H9 (cell line): ENCODE measurements around the gene LUZP1. TPM values are rescaled to one million over a fixed set of nuclear protein-coding genes. Genes with fewer than 3 reads are reported as not detected.

Experiments used
- DNase-seq: peaks from one replicate; pipeline ENCODE4 v3.0.0-alpha.2; 2017
- H2AFZ ChIP-seq: one replicate; pipeline ENCODE4 v1.6.1; 2013; ENCODE audit warnings: mild to moderate bottlenecking, low read length, control low read depth, moderate library complexity
- H2AK5ac ChIP-seq: 2 replicates; pipeline ENCODE4 v1.6.1; 2013; ENCODE audit warnings: low read length, control low read depth, mixed read lengths; ENCODE audit not compliant: insufficient read length
- H2BK120ac ChIP-seq: one replicate; pipeline ENCODE4 v1.6.1; 2013; ENCODE audit warnings: low read depth, mild to moderate bottlenecking, low read length, control low read depth, inconsistent platforms; ENCODE audit not compliant: poor library complexity, severe bottlenecking
- H2BK12ac ChIP-seq: 2 replicates; pipeline ENCODE4 v1.6.1; 2013; ENCODE audit warnings: low read length, control low read depth, mixed read lengths, low read depth; ENCODE audit not compliant: insufficient read length
- H2BK15ac ChIP-seq: 2 replicates; pipeline ENCODE4 v1.6.1; 2013; ENCODE audit warnings: low read depth, low read length, control low read depth
- H2BK20ac ChIP-seq: one replicate; pipeline ENCODE4 v1.6.1; 2013; ENCODE audit warnings: low read depth, mild to moderate bottlenecking, low read length, control low read depth, inconsistent platforms; ENCODE audit not compliant: poor library complexity, severe bottlenecking
- H2BK5ac ChIP-seq: 2 replicates; pipeline ENCODE4 v1.6.1; 2013; ENCODE audit warnings: low read length, control low read depth, mixed read lengths; ENCODE audit not compliant: insufficient read length
- H3K14ac ChIP-seq: 2 replicates; pipeline ENCODE4 v1.6.1; 2013; ENCODE audit warnings: low read length, control low read depth; ENCODE audit not compliant: insufficient read depth
- H3K18ac ChIP-seq: 2 replicates; pipeline ENCODE4 v1.6.1; 2013; ENCODE audit warnings: low read depth, mild to moderate bottlenecking, mixed read lengths, low read length, control low read depth; ENCODE audit not compliant: insufficient read length
- H3K23ac ChIP-seq: 2 replicates; pipeline ENCODE4 v1.6.1; 2013; ENCODE audit warnings: low read length, control low read depth, mixed read lengths, low read depth; ENCODE audit not compliant: insufficient read length
- H3K23me2 ChIP-seq: 2 replicates; pipeline ENCODE4 v1.6.1; 2013; ENCODE audit warnings: low read depth, mild to moderate bottlenecking, mixed read lengths, low read length, control low read depth; ENCODE audit not compliant: insufficient read length, poor library complexity, severe bottlenecking
- H3K27ac ChIP-seq: 2 replicates; pipeline ENCODE4 v1.5.1; 2013; ENCODE audit warnings: low read length, control low read depth, mixed read lengths, low read depth; ENCODE audit not compliant: insufficient read length
- H3K27me3 ChIP-seq: 2 replicates; pipeline ENCODE4 v1.6.1; 2013; ENCODE audit warnings: low read length, control low read depth, inconsistent platforms; ENCODE audit not compliant: insufficient read depth
- H3K4ac ChIP-seq: 2 replicates; pipeline ENCODE4 v1.6.1; 2013; ENCODE audit warnings: low read depth, mild to moderate bottlenecking, control low read depth, inconsistent platforms, low read length, moderate library complexity
- H3K4me1 ChIP-seq: 2 replicates; pipeline ENCODE4 v1.6.1; 2013; ENCODE audit warnings: low read length, control low read depth, inconsistent platforms; ENCODE audit not compliant: insufficient read depth
- H3K4me2 ChIP-seq: 2 replicates; pipeline ENCODE4 v1.6.1; 2013; ENCODE audit warnings: low read length, control low read depth, mixed read lengths; ENCODE audit not compliant: insufficient read length, insufficient read depth
- H3K56ac ChIP-seq: 2 replicates; pipeline ENCODE4 v1.6.1; 2013; ENCODE audit warnings: low read depth, mild to moderate bottlenecking, mixed read lengths, low read length, control low read depth; ENCODE audit not compliant: insufficient read length
- H3K79me1 ChIP-seq: 2 replicates; pipeline ENCODE4 v1.6.1; 2013; ENCODE audit warnings: low read depth, mild to moderate bottlenecking, moderate library complexity, low read length, control low read depth, inconsistent platforms; ENCODE audit not compliant: insufficient read depth, poor library complexity, severe bottlenecking
- H3K79me2 ChIP-seq: 2 replicates; pipeline ENCODE4 v1.6.1; 2013; ENCODE audit warnings: low read length, control low read depth, inconsistent platforms; ENCODE audit not compliant: insufficient read depth
- H3K9ac ChIP-seq: 2 replicates; pipeline ENCODE4 v1.6.1; 2013; ENCODE audit warnings: low read length, control low read depth, mixed read lengths; ENCODE audit not compliant: insufficient read length; ENCODE audit errors: extremely low read depth
- H3K9me3 ChIP-seq: one replicate; pipeline ENCODE4 v1.6.1; 2013; ENCODE audit warnings: low read depth, low read length, inconsistent platforms; ENCODE audit not compliant: control insufficient read depth
- H3T11ph ChIP-seq: one replicate; pipeline ENCODE4 v1.6.1; 2013; ENCODE audit warnings: mild to moderate bottlenecking, low read length, control low read depth, inconsistent platforms
- H4K20me1 ChIP-seq: one replicate; pipeline ENCODE4 v1.6.1; 2013; ENCODE audit not compliant: control insufficient read depth, insufficient read length, insufficient read depth
- H4K5ac ChIP-seq: 2 replicates; pipeline ENCODE4 v1.6.1; 2013; ENCODE audit warnings: low read depth, mild to moderate bottlenecking, mixed read lengths, low read length, control low read depth; ENCODE audit not compliant: insufficient read length
- H4K8ac ChIP-seq: replicated peaks from 2 replicates; pipeline ENCODE4 v1.6.1; 2013; ENCODE audit warnings: low read length, control low read depth, mixed read lengths, low read depth; ENCODE audit not compliant: insufficient read length
- H4K91ac ChIP-seq: 2 replicates; pipeline ENCODE4 v1.6.1; 2013; ENCODE audit warnings: low read depth, mild to moderate bottlenecking, moderate library complexity, mixed read lengths, low read length, control low read depth; ENCODE audit not compliant: insufficient read length
- H3K27ac Mint-ChIP-seq, 3 experiments: 2 replicates in 2 of 3; 3 replicates in 1 of 3; pipeline ENCODE4 v1.8.0; 2020 to 2021; ENCODE audit warnings: mixed read lengths in 3 of 3, mild to moderate bottlenecking in 1 of 3, moderate library complexity in 1 of 3
- H3K27me3 Mint-ChIP-seq: 2 replicates; pipeline ENCODE4 v1.8.0; 2021; ENCODE audit warnings: low read depth, mild to moderate bottlenecking, moderate library complexity, mixed read lengths
- H3K36me3 Mint-ChIP-seq, 3 experiments: 2 replicates in 2 of 3; 3 replicates in 1 of 3; pipeline ENCODE4 v1.8.0; 2020 to 2021; ENCODE audit warnings: low read depth in 3 of 3, mixed read lengths in 3 of 3; ENCODE audit not compliant: insufficient read depth in 1 of 3
- H3K4me1 Mint-ChIP-seq, 2 experiments: 2 replicates each; pipeline ENCODE4 v1.8.0; 2020; ENCODE audit warnings: mixed read lengths in 2 of 2
- H3K4me3 Mint-ChIP-seq, 2 experiments: 2 replicates in 1 of 2; 3 replicates in 1 of 2; pipeline ENCODE4 v1.8.0; 2020 to 2021; ENCODE audit warnings: mild to moderate bottlenecking in 2 of 2, mixed read lengths in 2 of 2, moderate library complexity in 1 of 2
- H3K9me3 Mint-ChIP-seq, 2 experiments: 2 replicates in 1 of 2; 3 replicates in 1 of 2; pipeline ENCODE4 v1.8.0; 2020; ENCODE audit warnings: mild to moderate bottlenecking in 2 of 2, mixed read lengths in 2 of 2, moderate library complexity in 1 of 2
- WGBS: extraction: QIAGEN DNeasy Blood & Tissue Kit; methylation state at CpG from one replicate; pipeline ENCODE4 v1.1.7; 2013; ENCODE audit warnings: missing lambda C conversion rate, low lambda C conversion rate, mixed read lengths; ENCODE audit not compliant: insufficient read length; ENCODE audit errors: extremely low coverage; 5-methylcytosine and 5-hydroxymethylcytosine counted together
- total RNA-seq: library from RNA; stranded (reverse); gene quantifications from 2 replicates; pipeline ENCODE4 v1.2.1, GENCODE V29; 2021
- TF ChIP-seq, protein P1 (sequence below): fragments of 200-600 bp; sonication (generic); conservative IDR thresholded peaks from 3 replicates; pipeline ENCODE4 v1.8.0; 2021; ENCODE audit warnings: antibody characterized with exemption, mild to moderate bottlenecking

LUZP1 gene
- total RNA-seq, 1 experiment from 2014 or later, result 48.2 TPM

DNA sequence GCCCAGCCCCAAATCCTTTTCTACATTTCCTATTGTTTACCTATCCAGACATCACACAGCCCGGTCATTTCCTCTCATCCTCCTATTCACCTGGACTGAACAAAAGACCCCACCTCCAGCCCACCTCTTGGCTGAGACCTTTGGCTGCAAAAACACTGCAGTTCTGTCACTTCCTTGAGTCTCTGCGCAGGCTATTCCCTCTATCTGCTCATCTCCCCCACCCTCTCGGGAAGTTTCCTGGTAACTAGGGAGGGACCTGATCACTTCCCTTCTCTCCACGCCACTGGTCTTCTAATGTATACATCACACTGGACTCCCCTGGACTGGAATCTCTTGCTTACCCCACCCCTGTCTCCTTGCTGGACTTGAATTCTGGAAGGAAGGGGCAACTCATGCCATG lies 43.3 kb upstream of the LUZP1 start:
- WGBS, result no CpG with 5 or more reads among the region's 4 CpGs
- no peaks in the 10 kb centered on the region for H3K9me3 Mint-ChIP-seq

More for the DNA sequence above, 43.3 kb upstream of the LUZP1 start:
- no peaks in the 10 kb centered on the region for H4K20me1 ChIP-seq
- H3K4me3 Mint-ChIP-seq, result no peak overlapping the region
- H2BK5ac ChIP-seq, result no peak overlapping the region
- no peaks in the 10 kb centered on the region for H3K36me3 Mint-ChIP-seq
- DNase-seq, result no peak
- peaks cover 11% of the 10 kb centered on the region for H3K27me3 Mint-ChIP-seq
- no peak overlapping the region for H3K27ac Mint-ChIP-seq
- no peak overlapping the region for H4K91ac ChIP-seq
- no peak overlapping the region for H3K9ac ChIP-seq
- no peak overlapping the region for H3K14ac ChIP-seq
- no peak overlapping the region for H2BK12ac ChIP-seq
- no peak overlapping the region for H4K8ac ChIP-seq
- no peak overlapping the region for H3K4me2 ChIP-seq
- no peaks in the 10 kb centered on the region for H3K9me3 ChIP-seq
- H3K27ac ChIP-seq, result no peak overlapping the region
- H3K23ac ChIP-seq, result no peak overlapping the region
- no peak overlapping the region for H3T11ph ChIP-seq
- H3K4ac ChIP-seq, result no peak overlapping the region
- no peak overlapping the region for H3K56ac ChIP-seq
- H3K18ac ChIP-seq, result no peak overlapping the region
- no peak overlapping the region for H2AFZ ChIP-seq
- no peak overlapping the region for H2BK15ac ChIP-seq
- H3K4me1 ChIP-seq, result no peaks in the 10 kb centered on the region
- H2BK120ac ChIP-seq, result no peak overlapping the region
- no peaks in the 10 kb centered on the region for H3K79me1 ChIP-seq
- TF ChIP-seq, protein P1, sequence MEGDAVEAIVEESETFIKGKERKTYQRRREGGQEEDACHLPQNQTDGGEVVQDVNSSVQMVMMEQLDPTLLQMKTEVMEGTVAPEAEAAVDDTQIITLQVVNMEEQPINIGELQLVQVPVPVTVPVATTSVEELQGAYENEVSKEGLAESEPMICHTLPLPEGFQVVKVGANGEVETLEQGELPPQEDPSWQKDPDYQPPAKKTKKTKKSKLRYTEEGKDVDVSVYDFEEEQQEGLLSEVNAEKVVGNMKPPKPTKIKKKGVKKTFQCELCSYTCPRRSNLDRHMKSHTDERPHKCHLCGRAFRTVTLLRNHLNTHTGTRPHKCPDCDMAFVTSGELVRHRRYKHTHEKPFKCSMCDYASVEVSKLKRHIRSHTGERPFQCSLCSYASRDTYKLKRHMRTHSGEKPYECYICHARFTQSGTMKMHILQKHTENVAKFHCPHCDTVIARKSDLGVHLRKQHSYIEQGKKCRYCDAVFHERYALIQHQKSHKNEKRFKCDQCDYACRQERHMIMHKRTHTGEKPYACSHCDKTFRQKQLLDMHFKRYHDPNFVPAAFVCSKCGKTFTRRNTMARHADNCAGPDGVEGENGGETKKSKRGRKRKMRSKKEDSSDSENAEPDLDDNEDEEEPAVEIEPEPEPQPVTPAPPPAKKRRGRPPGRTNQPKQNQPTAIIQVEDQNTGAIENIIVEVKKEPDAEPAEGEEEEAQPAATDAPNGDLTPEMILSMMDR, result no peak
- no peak overlapping the region for H2BK20ac ChIP-seq
- no peaks in the 10 kb centered on the region for H3K27me3 ChIP-seq
- H4K5ac ChIP-seq, result no peak overlapping the region
- H3K4me1 Mint-ChIP-seq, result peaks cover 8 to 29% of the 10 kb centered on the region in 2 experiments
- no peaks in the 10 kb centered on the region for H3K23me2 ChIP-seq
- H2AK5ac ChIP-seq, result no peak overlapping the region
- H3K79me2 ChIP-seq, result no peaks in the 10 kb centered on the region
